Kidney (tissue), 14 donors: ENCODE measurements around the gene MAK. TPM values are rescaled to one million over a fixed set of nuclear protein-coding genes. Genes with fewer than 3 reads are reported as not detected.

Source experiments
- DNase-seq, 5 donors: peaks; one replicate each; pipeline ENCODE4 v3.0.0-alpha.2; 2013 to 2020
- FAIRE-seq: peaks from 2 replicates; lab custom pipeline; 2012; peaks lifted over from hg19 to GRCh38; lab: Jason Lieb, UNC
- H3K27ac ChIP-seq, 2 donors: one replicate each; pipeline ENCODE4 v1.7.0; 2013; ENCODE audit warnings: low read depth in 2 of 2, low read length in 2 of 2, inconsistent platforms in 1 of 2
- H3K27me3 ChIP-seq: one replicate; pipeline ENCODE4 v1.7.1; 2013; ENCODE audit warnings: low read length, inconsistent platforms; ENCODE audit not compliant: control insufficient read depth, insufficient read depth
- H3K36me3 ChIP-seq, 3 donors: one replicate each; pipeline versions ENCODE4 v1.7.0 to v1.7.1; 2013; ENCODE audit warnings: low read length in 3 of 3, control low read depth in 1 of 3, inconsistent platforms in 1 of 3; ENCODE audit not compliant: insufficient read depth in 3 of 3, control insufficient read depth in 2 of 3
- H3K4me1 ChIP-seq, 3 donors: one replicate each; pipeline versions ENCODE4 v1.7.0 to v1.7.1; 2013; ENCODE audit warnings: low read length in 3 of 3, inconsistent platforms in 1 of 3, low read depth in 1 of 3; ENCODE audit not compliant: control insufficient read depth in 2 of 3, insufficient read depth in 2 of 3
- H3K4me3 ChIP-seq, 3 donors: one replicate each; pipeline versions ENCODE4 v1.7.0 to v1.8.1; 2013; ENCODE audit warnings: low read length in 3 of 3, control low read depth in 1 of 3, inconsistent platforms in 1 of 3
- H3K9ac ChIP-seq, 3 donors: one replicate each; pipeline versions ENCODE4 v1.7.0 to v1.7.1; 2013; ENCODE audit warnings: low read length in 3 of 3, control low read depth in 1 of 3, inconsistent platforms in 1 of 3
- H3K9me3 ChIP-seq, 3 donors: one replicate each; pipeline versions ENCODE4 v1.7.0 to v1.7.1; 2013; ENCODE audit warnings: low read length in 3 of 3, control low read depth in 1 of 3, inconsistent platforms in 1 of 3; ENCODE audit not compliant: control insufficient read depth in 2 of 3, insufficient read depth in 1 of 3
- CTCF ChIP-seq: IDR thresholded peaks from 3 replicates; pipeline ENCODE4 v1.5.1; 2012; ENCODE audit warnings: mild to moderate bottlenecking, moderate library complexity, borderline replicate concordance; ENCODE audit not compliant: insufficient read depth; ENCODE audit errors: extremely low read depth
- intact Hi-C: fragments of 100-400 bp; cut with DNase I; formaldehyde crosslinking; loops from one replicate; pipeline ENCODE4 v1.11.1; 2022
- polyA plus RNA-seq: library from polyadenylated mRNA; stranded (reverse); fragments of 350-450 nt; fragmentation: Illumina TruSeq; extraction: RNeasy Lipid Tissue Mini Kit (QIAGEN cat#74804); gene quantifications from one replicate; pipeline ENCODE4 v1.2.3, GENCODE V29; 2014; ENCODE audit warnings: low read depth, low replicate concordance; ENCODE audit not compliant: insufficient read depth
- total RNA-seq: library from RNA; stranded (reverse); fragmentation: NEBNext Ultra II Directional; extraction: Animal tissue kit (Norgen Biotek cat#: 25700); gene quantifications from one replicate; pipeline ENCODE4 v1.2.1, GENCODE V29; 2021
- donor health status: control.
- donor health status: control.
- donor health status: control.
- donor health status: control.
- donor health status: control.
- donor health status: DM: yes; HTN: yes; CAD: no.
- donor health status: Normal renal cell carcinoma (clear cell type).

The MAK gene
- total and polyA plus RNA-seq, 2 donors from 2014 or later = 0.66 TPM; not detected in 1

GRCh38 chr6:10740061-10740460 lies 98.3 kb downstream of the MAK start:
- no peak for FAIRE-seq
- no peak for TF ChIP-seq CTCF
- Histone ChIP-seq H3K4me3 (no peak overlapping the region), H3K27me3 (no peaks in the 10 kb centered on the region), H3K4me1 (no peaks in the 10 kb centered on the region), H3K27ac (no peak overlapping the region), H3K36me3 (no peaks in the 10 kb centered on the region), H3K9me3 (no peaks in the 10 kb centered on the region), H3K9ac (no peak overlapping the region)
- intact Hi-C loops = no loop called here
- no peak for DNase-seq

GRCh38 chr6:10736731-10737130 lies 101.6 kb downstream of the MAK start:
- no peak overlapping the region for H3K27ac ChIP-seq
- H3K9me3 ChIP-seq = no peaks in the 10 kb centered on the region
- H3K27me3 ChIP-seq = no peaks in the 10 kb centered on the region
- no peak overlapping the region for H3K4me3 ChIP-seq
- no peak for TF ChIP-seq CTCF
- peaks cover 0 to 5% (median 5%) of the 10 kb centered on the region in 3 donors for H3K36me3 ChIP-seq
- H3K4me1 ChIP-seq = no peaks in the 10 kb centered on the region
- FAIRE-seq (no peak), DNase-seq (no peak)
- H3K9ac ChIP-seq = no peak overlapping the region
- intact Hi-C loops = no loop called here

GRCh38 chr6:10733863-10734262 lies 104.5 kb downstream of the MAK start:
- DNase-seq (no peak), FAIRE-seq (no peak)
- no peaks in the 10 kb centered on the region for H3K27me3 ChIP-seq
- no peaks in the 10 kb centered on the region for H3K9me3 ChIP-seq
- H3K9ac ChIP-seq = no peak overlapping the region
- no peak overlapping the region for H3K4me3 ChIP-seq
- intact Hi-C loops = no loop called here
- no peak overlapping the region for H3K27ac ChIP-seq
- H3K4me1 ChIP-seq = no peaks in the 10 kb centered on the region
- peaks cover 0 to 19% (median 5%) of the 10 kb centered on the region in 3 donors for H3K36me3 ChIP-seq
- TF ChIP-seq CTCF = no peak

- FAIRE-seq (no peak), DNase-seq (no peak)
- intact Hi-C loops = no loop called here
- Histone ChIP-seq H3K4me1 (no peaks in the 10 kb centered on the region), H3K27ac (no peak overlapping the region), H3K27me3 (no peaks in the 10 kb centered on the region), H3K9ac (no peak overlapping the region), H3K4me3 (no peak overlapping the region), H3K9me3 (no peaks in the 10 kb centered on the region), H3K36me3 (peaks cover 0 to 25% (median 9%) of the 10 kb centered on the region in 3 donors)
- TF ChIP-seq CTCF = no peak
These were observed 105.1 kb downstream of the MAK start for GRCh38 chr6:10733151-10733715.
